ENCODE results near the gene COL5A2.

DNA sequence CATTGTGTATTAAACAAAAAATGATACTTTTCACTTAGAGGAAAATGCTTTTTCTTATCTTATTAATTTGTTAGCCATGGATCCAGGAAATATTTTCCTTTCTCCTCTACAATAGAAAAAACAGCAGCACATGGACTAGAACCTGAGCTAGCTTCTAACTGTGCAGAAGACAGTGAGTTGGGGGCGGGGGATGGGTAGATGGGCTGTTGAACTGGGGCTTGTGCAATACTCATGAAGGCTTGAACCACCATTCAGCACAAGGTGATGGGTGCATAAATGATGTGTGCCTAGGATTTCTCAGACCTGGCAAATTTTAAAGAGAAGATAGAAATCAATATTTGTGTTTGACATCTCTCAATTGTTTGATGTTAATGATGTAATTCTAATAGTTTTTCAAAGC lies 42.0 kb downstream of the COL5A2 start:
- TF ChIP-seq CTCF (IDR thresholded peaks at IDR 0.05; ENCODE audit: poor library complexity, severe bottlenecking) (no peak), EZH2 (IDR thresholded peaks at IDR 0.05; ENCODE audit: borderline replicate concordance, insufficient read depth, low read length, poor library complexity, severe bottlenecking) (no peak), SMC3 (conservative IDR thresholded peaks at IDR 0.05; ENCODE audit: poor library complexity) (no peak), POLR2AphosphoS5 (IDR thresholded peaks at IDR 0.05) (no peak), RAD21 (conservative IDR thresholded peaks at IDR 0.05) (no peak)
- TF ChIP-seq, protein P1, sequence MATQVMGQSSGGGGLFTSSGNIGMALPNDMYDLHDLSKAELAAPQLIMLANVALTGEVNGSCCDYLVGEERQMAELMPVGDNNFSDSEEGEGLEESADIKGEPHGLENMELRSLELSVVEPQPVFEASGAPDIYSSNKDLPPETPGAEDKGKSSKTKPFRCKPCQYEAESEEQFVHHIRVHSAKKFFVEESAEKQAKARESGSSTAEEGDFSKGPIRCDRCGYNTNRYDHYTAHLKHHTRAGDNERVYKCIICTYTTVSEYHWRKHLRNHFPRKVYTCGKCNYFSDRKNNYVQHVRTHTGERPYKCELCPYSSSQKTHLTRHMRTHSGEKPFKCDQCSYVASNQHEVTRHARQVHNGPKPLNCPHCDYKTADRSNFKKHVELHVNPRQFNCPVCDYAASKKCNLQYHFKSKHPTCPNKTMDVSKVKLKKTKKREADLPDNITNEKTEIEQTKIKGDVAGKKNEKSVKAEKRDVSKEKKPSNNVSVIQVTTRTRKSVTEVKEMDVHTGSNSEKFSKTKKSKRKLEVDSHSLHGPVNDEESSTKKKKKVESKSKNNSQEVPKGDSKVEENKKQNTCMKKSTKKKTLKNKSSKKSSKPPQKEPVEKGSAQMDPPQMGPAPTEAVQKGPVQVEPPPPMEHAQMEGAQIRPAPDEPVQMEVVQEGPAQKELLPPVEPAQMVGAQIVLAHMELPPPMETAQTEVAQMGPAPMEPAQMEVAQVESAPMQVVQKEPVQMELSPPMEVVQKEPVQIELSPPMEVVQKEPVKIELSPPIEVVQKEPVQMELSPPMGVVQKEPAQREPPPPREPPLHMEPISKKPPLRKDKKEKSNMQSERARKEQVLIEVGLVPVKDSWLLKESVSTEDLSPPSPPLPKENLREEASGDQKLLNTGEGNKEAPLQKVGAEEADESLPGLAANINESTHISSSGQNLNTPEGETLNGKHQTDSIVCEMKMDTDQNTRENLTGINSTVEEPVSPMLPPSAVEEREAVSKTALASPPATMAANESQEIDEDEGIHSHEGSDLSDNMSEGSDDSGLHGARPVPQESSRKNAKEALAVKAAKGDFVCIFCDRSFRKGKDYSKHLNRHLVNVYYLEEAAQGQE (IDR thresholded peaks at IDR 0.05; ENCODE audit: borderline replicate concordance), result no peak
